BLaER1 treated with 17β-estradiol and CSF1 and Interleukin-3, amounts not matched to agents 10 nM and 100 nM (cell line): ENCODE results near the gene ORC6.

Experiments used
- H3K27ac ChIP-seq, 11 experiments: shearing (Covaris generic); formaldehyde crosslinking; 2 replicates each; pipeline ENCODE4 v1.8.1; 2022
- H3K27me3 ChIP-seq, 11 experiments: shearing (Covaris generic); formaldehyde crosslinking; 2 replicates each; pipeline ENCODE4 v1.8.1; 2022
- H3K36me3 ChIP-seq, 11 experiments: shearing (Covaris generic); formaldehyde crosslinking; 2 replicates each; pipeline ENCODE4 v1.8.1; 2022
- H3K4me1 ChIP-seq, 10 experiments: shearing (Covaris generic); formaldehyde crosslinking; 2 replicates each; pipeline ENCODE4 v1.8.1; 2022
- H3K4me2 ChIP-seq, 11 experiments: shearing (Covaris generic); formaldehyde crosslinking; 2 replicates each; pipeline ENCODE4 v1.8.1; 2022
- H3K4me3 ChIP-seq, 10 experiments: shearing (Covaris generic); formaldehyde crosslinking; 2 replicates each; pipeline ENCODE4 v1.8.1; 2022
- H3K9ac ChIP-seq, 11 experiments: shearing (Covaris generic); formaldehyde crosslinking; 2 replicates each; pipeline ENCODE4 v1.8.1; 2022
- H3K9me3 ChIP-seq, 11 experiments: shearing (Covaris generic); formaldehyde crosslinking; replicated peaks in 1 of 11; 2 replicates each; pipeline ENCODE4 v1.8.1; 2022
- H4K20me1 ChIP-seq, 11 experiments: shearing (Covaris generic); formaldehyde crosslinking; 2 replicates each; pipeline ENCODE4 v1.8.1; 2022
- Cebpa-rat ChIP-seq, 11 experiments: shearing (Covaris generic); IDR thresholded peaks; 2 replicates each; pipeline ENCODE4 v1.8.1; 2022

ORC6 gene

DNA sequence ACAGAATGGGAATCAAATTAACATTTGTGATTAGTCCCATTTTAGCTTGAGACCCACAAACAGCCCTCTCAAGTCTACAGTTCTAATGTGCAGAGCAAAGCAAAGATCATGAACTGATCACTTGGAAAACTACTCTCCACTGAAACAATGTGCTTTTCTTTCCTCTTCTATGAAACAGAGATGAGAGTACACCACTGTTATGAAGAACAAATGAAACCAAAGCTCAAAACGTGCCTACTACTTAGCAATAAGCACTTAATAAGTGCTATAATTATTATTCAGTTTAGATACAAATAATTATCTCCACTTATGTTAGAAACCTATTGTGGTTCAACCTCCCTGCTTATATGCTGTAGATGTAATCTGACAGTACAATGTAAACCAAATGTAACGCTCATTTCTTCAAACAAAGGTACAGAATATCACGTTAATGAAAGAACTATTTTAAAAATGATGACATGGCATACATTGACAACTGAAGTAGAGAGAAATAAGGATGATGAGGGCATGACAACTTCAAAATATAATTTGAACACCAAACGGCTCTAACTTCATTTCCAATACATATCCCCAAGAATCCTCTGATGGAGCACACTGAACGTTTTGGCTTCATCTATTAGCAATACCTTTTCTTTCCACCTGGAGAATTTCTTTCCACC is 2.5 kb upstream of the ORC6 start:
- H3K4me1 ChIP-seq: peaks cover 28 to 73% (median 32%) of the 10 kb centered on the region in 10 experiments
- H3K27ac ChIP-seq: peak overlapping the region in 2 of 11 experiments; percentile 82 to 91; a peak in 1 of 22 replicates
- peak overlapping the region in 8 of 11 experiments; percentile 89 to 96 (median 92); a peak in 16 of 22 replicates for H3K9ac ChIP-seq
- peaks cover 11 to 33% (median 18%) of the 10 kb centered on the region in 11 experiments; a peak in 17 of 22 replicates for H3K36me3 ChIP-seq
- peaks cover 57 to 82% (median 74%) of the 10 kb centered on the region in 11 experiments for H4K20me1 ChIP-seq
- H3K9me3 ChIP-seq: no peaks in the 10 kb centered on the region
- peak overlapping the region; percentile 75 to 99 (median 90); a peak in 17 of 20 replicates for H3K4me3 ChIP-seq
- no peak for TF ChIP-seq Cebpa-rat (IDR thresholded peaks at IDR 0.05)
- no peaks in the 10 kb centered on the region for H3K27me3 ChIP-seq
- peak overlapping the region; percentile 78 to 97 (median 90) for H3K4me2 ChIP-seq

DNA sequence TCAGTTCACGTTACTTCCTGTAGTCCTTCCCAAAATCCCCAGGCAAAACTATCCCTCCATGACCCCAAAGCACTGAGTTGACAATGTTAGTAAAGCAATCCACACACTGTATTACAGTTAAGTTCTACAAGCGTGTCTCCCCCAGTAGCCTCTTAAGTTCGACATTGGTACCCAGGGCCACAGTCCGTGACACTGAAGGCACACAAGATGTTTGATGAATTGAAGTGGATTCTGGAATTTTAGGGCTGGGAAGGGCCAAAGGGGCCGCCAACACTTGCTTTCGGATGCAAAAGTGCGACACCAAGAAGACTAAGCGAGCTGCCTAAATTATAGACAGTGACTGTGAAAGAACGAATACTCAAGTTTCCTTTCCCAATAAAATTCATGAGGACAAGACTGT is 2.0 kb upstream of the ORC6 start:
- H4K20me1 ChIP-seq: peaks cover 53 to 81% (median 74%) of the 10 kb centered on the region in 11 experiments
- H3K27ac ChIP-seq: peak overlapping the region in 10 of 11 experiments; percentile 82 to 96 (median 91); a peak in 20 of 22 replicates

DNA sequence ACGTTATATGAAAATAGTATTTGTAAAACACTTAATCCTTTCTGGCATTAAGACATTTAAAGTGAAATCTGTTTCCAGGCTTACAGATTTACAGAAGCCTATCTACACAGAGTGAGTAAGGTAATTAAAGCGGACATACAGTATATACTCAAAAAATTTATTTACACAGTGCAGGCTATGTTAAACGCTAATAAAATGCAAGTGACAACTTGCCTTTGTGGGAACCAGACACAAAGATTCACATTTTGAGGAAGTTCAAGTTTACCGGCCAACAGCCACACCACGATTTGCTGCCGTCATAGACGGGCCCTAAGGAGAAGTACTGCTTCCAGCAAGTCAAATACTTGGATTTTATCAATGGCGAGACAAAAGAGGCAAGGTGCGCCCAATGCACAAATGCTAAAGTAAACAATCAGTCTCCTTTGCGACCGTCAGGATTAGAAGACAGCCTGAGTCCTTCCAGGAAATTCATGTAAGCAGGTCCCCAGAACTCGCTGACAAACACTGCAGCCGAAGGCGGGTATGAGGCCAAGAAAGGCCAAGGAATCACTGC is 1.3 kb upstream of the ORC6 start:
- no peak for TF ChIP-seq Cebpa-rat (IDR thresholded peaks at IDR 0.05)
- Histone ChIP-seq H3K9me3 (no peaks in the 10 kb centered on the region), H3K4me2 (peak overlapping the region; percentile 78 to 97 (median 90)), H3K27ac (peak overlapping the region; percentile 82 to 96 (median 91)), H3K27me3 (no peaks in the 10 kb centered on the region), H3K36me3 (peaks cover 4 to 34% (median 22%) of the 10 kb centered on the region in 11 experiments; a peak in 19 of 22 replicates), H3K4me1 (peaks cover 30 to 72% (median 39%) of the 10 kb centered on the region in 10 experiments), H3K4me3 (peak overlapping the region; percentile 75 to 99 (median 90)), H4K20me1 (peaks cover 49 to 78% (median 69%) of the 10 kb centered on the region in 11 experiments), H3K9ac (peak overlapping the region; percentile 86 to 96 (median 91))

More for the DNA sequence above, 2.0 kb upstream of the ORC6 start:
- H3K36me3 ChIP-seq: peaks cover 5 to 33% (median 17%) of the 10 kb centered on the region in 11 experiments; a peak in 16 of 22 replicates
- peak overlapping the region; percentile 86 to 96 (median 91) for H3K9ac ChIP-seq
- no peak for TF ChIP-seq Cebpa-rat (IDR thresholded peaks at IDR 0.05)
- no peaks in the 10 kb centered on the region for H3K27me3 ChIP-seq
- peak overlapping the region; percentile 78 to 97 (median 90) for H3K4me2 ChIP-seq
- no peaks in the 10 kb centered on the region for H3K9me3 ChIP-seq
- H3K4me3 ChIP-seq: peak overlapping the region; percentile 75 to 99 (median 90)
- peaks cover 30 to 76% (median 37%) of the 10 kb centered on the region in 10 experiments for H3K4me1 ChIP-seq

DNA sequence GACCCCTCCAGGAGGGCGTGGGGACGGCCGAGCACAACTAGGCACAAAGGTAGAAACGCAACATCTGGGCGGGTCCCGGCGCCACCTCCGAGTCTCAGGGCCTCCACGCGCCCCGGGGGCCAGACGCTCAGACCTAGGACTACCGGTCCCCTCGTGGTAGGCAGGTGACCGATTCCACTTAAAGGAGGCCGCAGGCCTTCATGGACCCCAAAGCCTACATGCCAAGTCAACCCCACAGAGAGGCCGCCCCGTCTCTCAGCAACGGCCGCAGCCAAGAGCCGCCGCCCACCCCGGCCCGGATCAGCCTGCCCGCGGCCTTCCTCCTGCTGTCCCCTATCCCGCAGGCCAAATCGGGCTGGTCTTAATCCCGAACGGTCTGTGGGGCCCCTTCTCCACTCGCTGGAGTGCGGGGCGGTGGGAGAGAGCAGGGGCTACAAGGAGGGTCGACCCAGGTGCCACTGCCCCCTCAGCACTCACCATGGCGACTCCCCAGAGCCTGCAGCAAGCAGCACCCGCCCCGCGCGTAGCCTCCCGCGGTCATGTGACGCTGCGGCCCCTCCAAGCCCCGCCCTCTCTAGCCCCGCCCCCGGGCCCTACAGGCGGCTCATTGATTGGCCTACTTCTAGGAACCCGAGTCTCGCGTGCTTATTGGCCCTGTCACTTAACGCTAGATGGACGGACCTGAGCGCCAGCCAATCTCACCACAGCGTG is 650 bp upstream of the ORC6 start, which contains the start of gene VPS35:
VPS35 (minus strand) TSS at position 525 of the 711 bp plus-strand sequence; CDS start at position 480, 45 bp downstream.
- Histone ChIP-seq H3K4me3 (peak within 1 kb of the TSS; percentile 75 to 99 (median 90)), H3K9me3 (no peaks in the 10 kb centered on the region), H3K36me3 (peaks cover 0 to 34% (median 24%) of the 10 kb centered on the region in 11 experiments; a peak in 17 of 22 replicates), H3K9ac (peak within 1 kb of the TSS; percentile 86 to 96 (median 91)), H3K4me1 (peaks cover 30 to 66% (median 39%) of the 10 kb centered on the region in 10 experiments), H3K27me3 (no peaks in the 10 kb centered on the region), H3K4me2 (peak within 1 kb of the TSS; percentile 88 to 99 (median 94)), H4K20me1 (peaks cover 43 to 72% (median 63%) of the 10 kb centered on the region in 11 experiments), H3K27ac (peak within 1 kb of the TSS; percentile 82 to 96 (median 91))
- TF ChIP-seq Cebpa-rat (IDR thresholded peaks at IDR 0.05): no peak

DNA sequence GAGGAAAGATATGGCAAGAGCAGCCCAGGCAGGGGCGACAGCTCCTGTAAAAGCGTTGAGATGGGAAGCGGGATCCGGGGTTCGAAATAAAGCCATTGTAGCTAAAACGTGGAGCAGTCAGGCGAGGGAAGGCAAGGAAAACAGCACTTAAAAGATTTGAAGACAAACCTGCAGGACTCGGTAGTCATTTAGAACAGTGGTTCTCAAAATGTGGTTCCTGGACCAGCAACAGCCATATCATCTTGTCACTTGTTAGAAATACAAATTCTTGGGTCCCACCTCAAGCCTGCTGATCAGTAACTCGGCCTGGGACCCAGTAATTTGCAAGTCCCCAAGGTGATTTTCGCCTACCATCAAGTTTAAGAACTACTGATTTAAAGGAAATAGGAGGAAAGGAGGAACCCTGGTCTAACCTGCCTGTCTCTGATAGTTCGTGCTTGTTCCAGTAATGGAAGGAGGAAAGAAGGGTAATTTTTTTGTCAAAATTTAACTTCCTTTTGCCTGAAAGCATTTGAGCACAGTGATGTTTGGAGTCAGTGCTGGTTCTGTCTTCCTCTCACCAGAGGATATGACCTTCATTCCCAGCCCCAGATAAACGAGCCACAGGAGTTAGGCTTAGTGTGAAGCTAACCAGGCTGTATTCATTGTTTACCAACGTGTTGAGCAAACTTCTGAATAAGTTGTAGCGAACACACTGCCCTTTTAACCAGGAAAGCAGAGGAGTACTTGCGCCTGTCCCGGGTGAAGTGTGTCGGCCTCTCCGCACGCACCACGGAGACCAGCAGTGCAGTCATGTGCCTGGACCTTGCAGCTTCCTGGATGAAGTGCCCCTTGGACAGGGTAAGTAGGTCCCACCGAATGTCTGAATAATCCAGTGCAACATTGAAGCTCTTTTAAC is 1.1 kb downstream of the ORC6 start:
- no peak for TF ChIP-seq Cebpa-rat (IDR thresholded peaks at IDR 0.05)
- Histone ChIP-seq H3K4me1 (peaks cover 30 to 48% (median 39%) of the 10 kb centered on the region in 10 experiments), H3K27ac (peak overlapping the region in 10 of 11 experiments; percentile 82 to 96 (median 91); a peak in 21 of 22 replicates), H3K9ac (peak overlapping the region; percentile 86 to 96 (median 91)), H3K9me3 (no peaks in the 10 kb centered on the region), H3K36me3 (peaks cover 0 to 40% (median 34%) of the 10 kb centered on the region in 11 experiments; a peak in 21 of 22 replicates), H3K4me3 (peak overlapping the region; percentile 75 to 99 (median 90)), H4K20me1 (peaks cover 25 to 55% (median 46%) of the 10 kb centered on the region in 11 experiments), H3K27me3 (no peaks in the 10 kb centered on the region), H3K4me2 (peak overlapping the region; percentile 88 to 99 (median 93))

DNA sequence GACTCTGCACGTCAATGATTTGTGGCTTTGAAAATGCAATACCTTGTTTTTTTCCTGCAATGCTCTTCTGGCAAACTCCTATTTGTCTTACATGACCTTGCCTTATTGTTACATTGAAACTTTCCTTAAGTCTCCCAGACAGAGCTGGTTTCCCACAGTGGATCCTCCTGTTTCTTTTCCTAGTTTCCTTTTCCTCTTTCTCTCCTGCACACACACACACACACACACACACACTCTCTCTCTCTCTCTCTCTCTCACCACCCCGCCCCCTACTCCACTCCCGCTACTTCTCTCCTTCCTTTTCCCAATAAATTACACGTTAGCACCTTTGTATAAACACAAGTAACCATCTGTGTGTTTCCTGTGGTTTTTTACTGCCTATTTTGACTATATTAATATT is 2.3 kb downstream of the ORC6 start:
- Histone ChIP-seq H3K36me3 (peaks cover 4 to 52% (median 46%) of the 10 kb centered on the region in 11 experiments), H4K20me1 (peaks cover 14 to 53% (median 39%) of the 10 kb centered on the region in 11 experiments), H3K4me3 (peak overlapping the region in 9 of 10 experiments; percentile 1 to 99 (median 88); a peak in 12 of 20 replicates), H3K9me3 (no peaks in the 10 kb centered on the region), H3K27ac (no peak overlapping the region), H3K27me3 (no peaks in the 10 kb centered on the region), H3K9ac (peak overlapping the region in 9 of 11 experiments; percentile 89 to 96 (median 92); a peak in 16 of 22 replicates), H3K4me1 (peaks cover 27 to 36% (median 34%) of the 10 kb centered on the region in 10 experiments), H3K4me2 (peak overlapping the region; percentile 88 to 99 (median 93))
- TF ChIP-seq Cebpa-rat (IDR thresholded peaks at IDR 0.05): no peak

DNA sequence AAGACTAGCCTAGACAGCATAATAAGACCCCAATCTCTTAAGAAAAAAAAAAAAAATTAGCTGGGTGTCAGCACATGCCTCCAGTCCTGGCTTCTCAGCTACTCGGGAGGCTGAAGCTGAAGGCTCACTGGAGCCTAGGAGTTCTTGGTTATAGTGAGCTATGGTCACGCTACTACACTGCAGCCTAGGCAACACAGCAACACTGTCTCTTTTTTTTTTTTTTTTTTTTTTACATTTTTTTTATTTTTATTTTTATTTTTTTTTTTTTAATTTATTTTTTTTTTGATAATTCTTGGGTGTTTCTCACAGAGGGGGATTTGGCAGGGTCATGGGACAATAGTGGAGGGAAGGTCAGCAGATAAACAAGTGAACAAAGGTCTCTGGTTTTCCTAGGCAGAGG is 4.1 kb downstream of the ORC6 start:
- Histone ChIP-seq H3K4me2 (no peak overlapping the region), H4K20me1 (peaks cover 0 to 38% (median 25%) of the 10 kb centered on the region in 11 experiments; a peak in 17 of 22 replicates), H3K9me3 (no peaks in the 10 kb centered on the region), H3K4me3 (no peak overlapping the region), H3K9ac (no peak overlapping the region), H3K4me1 (peaks cover 16 to 24% (median 22%) of the 10 kb centered on the region in 10 experiments), H3K27me3 (no peaks in the 10 kb centered on the region), H3K36me3 (peaks cover 13 to 71% (median 65%) of the 10 kb centered on the region in 11 experiments), H3K27ac (no peak overlapping the region)
- no peak for TF ChIP-seq Cebpa-rat (IDR thresholded peaks at IDR 0.05)
